GM19238 (cell line): ENCODE data around the gene TLE3.

Source experiments
- DNase-seq: peaks from one replicate; pipeline ENCODE4 v3.0.0; 2011; ENCODE audit warnings: low spot score; ENCODE audit not compliant: insufficient read length

TLE3 gene

DNA sequence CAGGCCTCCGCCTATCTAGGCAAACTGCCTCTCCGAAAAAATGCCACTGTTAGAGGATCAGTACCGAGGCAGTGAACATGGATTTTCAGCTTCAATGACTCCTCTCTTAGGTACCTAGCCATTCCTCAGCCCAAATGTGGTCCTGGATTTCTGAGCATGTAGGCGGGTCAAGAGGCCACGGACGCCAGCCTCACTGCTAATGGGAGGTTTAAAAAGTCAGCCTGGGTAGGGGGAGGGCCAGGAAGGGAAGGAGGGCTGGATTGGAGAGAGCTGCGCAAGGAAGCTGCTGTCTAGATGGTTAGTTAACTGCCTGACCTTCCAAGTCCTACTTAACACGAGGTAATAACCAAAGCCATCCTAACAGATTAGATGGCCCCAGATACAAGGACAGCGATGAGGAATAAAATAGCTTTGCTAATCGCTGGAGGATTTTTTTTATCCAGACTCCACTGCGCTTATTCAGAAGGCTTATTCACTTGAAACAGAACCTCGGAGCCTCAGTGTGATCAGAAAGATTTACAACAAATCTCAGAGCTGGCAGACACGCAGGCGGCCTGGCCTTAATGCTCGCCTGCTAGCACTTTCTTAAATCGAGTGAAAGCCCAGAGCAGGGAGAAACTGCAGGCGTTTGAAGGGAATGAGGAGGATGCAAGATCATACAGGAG lies 34.3 kb downstream of the TLE3 start:
- DNase-seq: no peak

DNA sequence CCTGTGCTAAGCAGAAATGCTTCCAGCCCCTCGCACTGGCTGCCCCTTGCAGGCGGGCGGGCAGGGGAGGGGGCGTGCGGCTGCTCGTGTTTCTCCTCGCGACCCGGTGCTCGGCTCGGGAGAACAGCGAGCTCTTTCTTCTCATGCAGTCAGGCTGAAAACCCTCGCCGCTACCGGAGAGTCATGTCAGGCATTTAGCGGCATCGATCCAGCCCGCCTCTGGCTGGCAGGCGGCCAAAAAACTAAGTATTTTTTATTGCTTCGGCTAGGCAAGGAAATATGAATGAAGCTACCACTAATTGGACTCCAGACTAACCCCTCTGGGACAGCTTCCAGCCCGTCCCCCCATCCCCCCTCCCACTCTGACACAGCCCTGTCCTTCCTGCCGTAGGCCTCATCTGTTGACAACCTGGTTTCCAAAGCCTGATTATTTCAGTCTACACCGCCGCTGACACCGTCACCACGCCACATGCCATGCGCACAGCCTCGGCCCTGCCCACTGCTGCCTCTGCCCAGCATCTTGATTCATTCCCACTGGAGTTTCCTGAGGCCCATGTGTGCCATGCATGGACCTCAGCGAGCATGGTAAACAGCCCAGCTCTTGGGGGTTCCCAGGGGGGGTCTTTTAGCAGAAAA lies 35.3 kb downstream of the TLE3 start:
- no peak for DNase-seq

DNA sequence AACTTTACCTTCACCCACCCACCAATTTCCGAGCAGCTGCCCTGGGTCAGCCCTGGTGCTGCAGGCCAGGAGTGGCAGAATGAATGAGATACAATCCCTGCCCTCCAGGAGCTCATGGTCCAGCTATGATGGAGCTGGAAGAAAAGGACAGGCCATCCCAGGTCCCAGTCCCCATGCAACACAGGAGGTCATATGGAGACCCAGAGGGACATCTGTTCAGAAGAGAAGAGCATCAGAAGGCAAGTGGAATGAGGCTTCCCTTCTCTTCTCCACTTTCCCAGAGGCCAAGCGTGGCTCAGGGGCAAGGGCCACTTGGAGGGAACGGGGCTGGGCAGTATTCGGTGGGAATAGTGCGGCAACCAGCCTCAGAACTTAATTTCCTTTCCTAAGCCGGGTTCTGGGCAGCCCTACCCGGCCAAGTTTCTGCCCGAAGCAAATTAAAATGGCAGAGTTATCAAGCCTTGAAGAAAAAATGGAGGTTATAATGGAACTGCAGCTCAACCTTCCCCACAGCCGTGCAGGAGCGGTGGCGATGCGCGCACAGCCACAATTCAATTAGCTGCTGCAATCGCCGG lies 35.9 kb downstream of the TLE3 start:
- DNase-seq: no peak

GRCh38 chr15:70060993-70061305 lies 36.8 kb downstream of the TLE3 start:
- DNase-seq: no peak

- no peak for DNase-seq
These were observed 37.3 kb downstream of the TLE3 start for GRCh38 chr15:70060214-70060992.

- no peak for DNase-seq
These were observed 38.1 kb downstream of the TLE3 start for GRCh38 chr15:70059476-70060213.

DNA sequence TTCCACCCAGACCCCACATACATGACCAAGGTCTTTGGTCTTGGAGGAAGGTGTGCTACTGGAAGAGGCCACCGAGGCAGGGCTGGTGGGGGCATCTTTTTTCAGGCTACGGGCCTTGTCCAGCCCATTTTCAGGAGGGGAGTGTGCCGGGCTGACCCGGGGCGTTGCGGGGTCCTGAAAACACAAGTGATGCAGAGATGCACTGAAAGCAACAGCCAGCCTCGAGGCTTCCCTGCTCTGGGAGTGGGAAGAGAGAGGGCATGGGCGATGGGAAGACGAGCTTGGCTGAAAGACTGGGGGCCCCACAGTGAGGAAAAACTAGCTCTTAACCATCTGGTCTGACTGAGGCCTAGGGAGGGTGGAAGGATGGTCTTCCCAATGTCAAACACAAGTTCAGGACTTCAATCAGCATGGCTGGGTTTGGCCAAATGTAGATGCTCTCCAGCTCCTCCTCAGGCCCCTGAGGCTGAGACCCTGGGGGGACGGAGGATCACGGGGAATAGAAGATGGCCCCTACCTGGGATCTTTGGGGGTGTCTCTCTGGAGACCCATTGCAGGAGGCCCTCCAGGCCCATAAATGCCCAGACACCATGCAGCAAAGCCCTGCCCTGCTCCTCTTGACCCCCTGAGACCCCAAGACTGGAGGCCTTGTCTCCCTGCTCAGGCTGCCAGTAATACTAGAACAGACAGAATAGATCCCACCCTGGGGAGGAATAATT lies 38.9 kb downstream of the TLE3 start:
- DNase-seq: no peak

- no peak for DNase-seq
These were observed 39.6 kb downstream of the TLE3 start for GRCh38 chr15:70057931-70058641.

- no peak for DNase-seq
These were observed 41.5 kb downstream of the TLE3 start for GRCh38 chr15:70056091-70056680.

DNA sequence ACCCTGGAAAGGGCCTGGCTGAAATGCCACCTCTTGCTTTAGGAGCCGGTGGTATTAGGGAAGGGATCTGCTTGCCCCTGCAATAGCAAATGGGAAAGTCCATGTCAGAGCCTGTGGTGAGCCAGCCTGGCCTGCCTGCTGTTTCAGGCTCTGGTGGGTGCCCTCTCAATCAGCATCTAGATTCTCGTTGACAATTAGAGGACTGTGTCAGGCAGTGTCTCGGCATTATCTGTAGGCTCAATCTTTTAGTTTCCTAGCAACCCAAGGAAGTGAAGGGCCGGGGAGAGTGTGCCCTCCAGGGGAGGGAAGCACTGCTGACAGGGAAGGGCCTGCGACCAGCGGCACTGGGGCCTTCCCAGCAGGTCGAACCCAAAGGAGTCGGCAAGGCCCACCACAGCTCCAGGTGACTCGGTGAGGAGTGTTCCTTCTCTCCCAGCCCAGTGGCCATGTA lies 42.1 kb downstream of the TLE3 start:
- DNase-seq: no peak

DNA sequence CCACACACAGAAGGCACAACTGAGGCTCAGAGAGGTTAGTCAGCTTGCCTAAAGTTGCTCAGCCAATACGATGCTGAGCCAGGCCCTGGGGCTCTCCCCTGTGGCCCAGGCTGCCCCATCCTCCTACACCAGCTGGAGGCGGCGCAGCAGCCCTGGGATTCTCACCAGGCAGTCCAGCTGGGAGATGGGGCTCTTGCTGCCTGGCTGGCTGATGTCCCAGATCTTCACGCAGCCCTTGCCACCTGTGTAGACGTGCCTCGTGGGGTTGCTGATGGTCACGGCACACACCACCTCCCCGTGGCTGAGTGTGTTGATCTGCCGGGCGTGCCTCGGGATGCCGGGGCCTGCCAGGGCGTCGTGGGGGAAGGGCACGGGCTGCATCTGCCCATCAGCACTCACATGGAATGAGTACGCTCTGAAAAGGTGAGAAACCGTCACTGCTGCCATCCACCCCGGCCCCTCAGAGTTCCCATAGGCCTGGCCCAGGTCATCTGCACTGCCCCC lies 42.8 kb downstream of the TLE3 start:
- DNase-seq: no peak

DNA sequence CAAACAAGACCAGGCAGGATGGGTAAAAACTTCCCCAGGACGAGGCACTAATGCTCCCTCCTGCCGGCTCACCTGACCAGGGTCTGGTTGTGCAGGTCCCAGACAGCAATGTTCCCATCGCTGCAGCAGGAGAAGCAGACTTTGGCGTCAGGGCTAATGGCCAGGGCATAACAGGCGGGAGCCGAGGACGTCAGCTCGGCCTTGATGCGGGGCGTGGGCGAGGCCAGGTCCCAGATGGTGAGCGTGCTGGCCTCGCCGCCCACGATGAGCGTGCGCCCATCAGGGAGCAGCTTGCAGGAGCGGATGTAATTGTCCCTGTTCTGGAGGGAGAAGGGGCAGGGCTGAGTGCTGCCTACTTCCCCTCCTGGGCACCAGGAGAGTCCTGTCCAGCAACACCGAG lies 43.4 kb downstream of the TLE3 start:
- DNase-seq: no peak

GRCh38 chr15:70053716-70054229 lies 43.9 kb downstream of the TLE3 start:
- no peak for DNase-seq

DNA sequence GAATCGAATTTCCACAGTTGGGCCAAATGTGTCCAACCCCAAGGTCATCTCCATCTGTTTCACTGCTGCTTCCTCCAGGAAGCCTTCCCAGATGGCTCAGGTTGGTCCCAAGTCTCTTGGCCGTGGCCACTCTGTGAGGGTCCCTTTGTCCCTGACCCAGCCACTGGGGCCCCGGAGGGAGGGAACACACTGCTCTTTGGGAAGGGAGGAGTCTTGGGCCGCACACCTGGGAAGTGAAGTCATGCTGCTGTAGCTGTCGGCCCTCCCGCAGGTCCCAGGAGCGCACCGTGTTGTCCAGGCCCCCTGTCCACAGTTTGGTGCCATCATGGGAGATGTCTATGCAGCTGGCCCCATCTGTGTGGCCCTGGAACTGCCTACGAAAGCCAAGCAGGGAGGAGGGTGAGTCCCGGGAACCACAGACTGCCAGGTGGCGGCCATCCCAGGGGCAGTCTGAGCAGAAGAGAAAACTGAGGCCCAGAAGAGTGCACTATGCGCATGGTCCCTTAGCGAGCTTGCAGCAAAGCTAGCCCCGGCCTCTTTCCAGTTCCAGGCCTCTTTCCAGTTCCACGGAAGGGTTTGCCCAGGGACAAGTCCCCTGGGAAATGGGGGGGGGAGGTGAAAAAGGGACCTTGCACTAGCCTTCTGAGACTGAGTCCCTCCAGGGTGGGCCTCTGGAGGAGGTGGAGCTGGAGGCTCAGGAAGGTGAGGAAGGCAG lies 44.6 kb downstream of the TLE3 start:
- DNase-seq: no peak

GRCh38 chr15:70051948-70052633 lies 45.6 kb downstream of the TLE3 start:
- no peak for DNase-seq

GRCh38 chr15:70050970-70051369 lies 46.7 kb downstream of the TLE3 start:
- DNase-seq: no peak

- DNase-seq: no peak
These were observed 47.3 kb downstream of the TLE3 start for GRCh38 chr15:70050441-70050840.

DNA sequence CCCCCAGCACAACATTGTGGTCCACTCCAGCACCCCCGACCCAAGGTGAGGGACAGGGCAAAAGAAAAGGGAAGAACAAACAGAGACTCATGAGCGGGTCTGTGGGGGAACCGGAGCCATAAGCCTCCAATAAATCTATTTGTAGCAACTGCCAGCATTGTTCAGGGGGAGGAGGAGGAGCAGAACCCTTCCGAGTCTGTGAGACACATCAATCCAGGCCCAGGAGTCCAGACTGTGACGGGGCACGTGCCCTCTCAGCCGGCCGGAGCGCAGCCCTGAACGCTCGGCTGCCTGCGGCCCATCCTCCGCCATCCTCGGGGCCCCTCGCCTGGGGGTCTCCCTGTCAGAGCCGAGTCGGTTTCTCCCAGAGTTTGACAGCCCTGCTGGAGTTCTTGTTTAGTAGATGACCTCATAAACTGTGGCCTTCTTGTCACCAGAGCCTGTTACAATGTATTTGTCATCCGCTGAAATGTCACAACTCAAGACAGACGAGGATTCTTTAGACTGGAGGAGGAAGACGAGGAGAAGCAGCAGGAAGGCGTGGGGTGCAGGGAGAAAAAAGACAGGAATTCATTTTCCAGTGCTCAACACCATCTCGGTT lies 47.9 kb downstream of the TLE3 start:
- DNase-seq: no peak
